Measurements from ENCODE around the gene ST6GAL1. TPM values are rescaled to one million over a fixed set of nuclear protein-coding genes. Genes with fewer than 3 reads are reported as not detected.

Gene ST6GAL1
- total RNA-seq, 4 donors from 2014 or later = 11.1 to 29.8 (median 18.6) TPM

- H3K27ac ChIP-seq = no peak overlapping the region
Observed at GRCh38 chr3:187107989-187108388, 177.7 kb downstream of the ST6GAL1 start.

GRCh38 chr3:187110156-187110555 lies 179.8 kb downstream of the ST6GAL1 start:
- H3K4me3 ChIP-seq = no peak overlapping the region
- intact Hi-C loops (cut with DNase I; ENCODE audit: low total_unique reads) (no loop called here), in situ Hi-C loops (cut with MboI; ENCODE audit: low sequenced_read_pairs in 4 of 4) (no loop called here)
- no peak for DNase-seq
- no peaks in the 10 kb centered on the region for H3K36me3 ChIP-seq
- H3K27ac ChIP-seq = no peak overlapping the region
- no peaks in the 10 kb centered on the region for H3K4me1 ChIP-seq
- TF ChIP-seq CTCF (IDR thresholded peaks at IDR 0.05 in 4 of 5, conservative IDR thresholded peaks at IDR 0.05 in 1 of 5) (no peak), POLR2A (IDR thresholded peaks at IDR 0.05) (no peak)
- no peaks in the 10 kb centered on the region for H3K9me3 ChIP-seq
- H3K27me3 ChIP-seq = no peaks in the 10 kb centered on the region
- ATAC-seq = no peak

More at GRCh38 chr3:187107989-187108388, 177.7 kb downstream of the ST6GAL1 start:
- no peaks in the 10 kb centered on the region for H3K4me1 ChIP-seq
- no peaks in the 10 kb centered on the region for H3K9me3 ChIP-seq
- ATAC-seq (no peak), DNase-seq (no peak)
- intact Hi-C loops (cut with DNase I; ENCODE audit: low total_unique reads) (no loop called here), in situ Hi-C loops (cut with MboI; ENCODE audit: low sequenced_read_pairs in 4 of 4) (no loop called here)
- no peaks in the 10 kb centered on the region for H3K27me3 ChIP-seq
- no peaks in the 10 kb centered on the region for H3K36me3 ChIP-seq
- TF ChIP-seq POLR2A (IDR thresholded peaks at IDR 0.05) (no peak), CTCF (IDR thresholded peaks at IDR 0.05 in 4 of 5, conservative IDR thresholded peaks at IDR 0.05 in 1 of 5) (no peak)
- no peak overlapping the region for H3K4me3 ChIP-seq

- no peaks in the 10 kb centered on the region for H3K36me3 ChIP-seq
- no peak overlapping the region for H3K27ac ChIP-seq
- H3K4me1 ChIP-seq = no peaks in the 10 kb centered on the region
- in situ Hi-C loops (cut with MboI; ENCODE audit: low sequenced_read_pairs in 4 of 4) = no loop called here
- no peaks in the 10 kb centered on the region for H3K9me3 ChIP-seq
- no peak for TF ChIP-seq POLR2A (IDR thresholded peaks at IDR 0.05)
- peak in 4 of 5 experiments; percentile 10 to 44 (median 20) for TF ChIP-seq CTCF (IDR thresholded peaks at IDR 0.05 in 4 of 5, conservative IDR thresholded peaks at IDR 0.05 in 1 of 5)
- no peak for DNase-seq
- ATAC-seq = no peak
- intact Hi-C loops (cut with DNase I; ENCODE audit: low total_unique reads) = no loop called here
- no peaks in the 10 kb centered on the region for H3K27me3 ChIP-seq
- no peak overlapping the region for H3K4me3 ChIP-seq
Observed at GRCh38 chr3:187112934-187113793, 182.8 kb downstream of the ST6GAL1 start.

GRCh38 chr3:187114511-187114910 lies 184.2 kb downstream of the ST6GAL1 start:
- H3K4me3 ChIP-seq = no peak overlapping the region
- no peak for TF ChIP-seq POLR2A (IDR thresholded peaks at IDR 0.05)
- TF ChIP-seq CTCF (IDR thresholded peaks at IDR 0.05 in 4 of 5, conservative IDR thresholded peaks at IDR 0.05 in 1 of 5) = no peak
- H3K4me1 ChIP-seq = no peaks in the 10 kb centered on the region
- ATAC-seq (no peak), DNase-seq (no peak)
- intact Hi-C loops (cut with DNase I; ENCODE audit: low total_unique reads) = no loop called here
- in situ Hi-C loops (cut with MboI; ENCODE audit: low sequenced_read_pairs in 4 of 4) = no loop called here
- no peak overlapping the region for H3K27ac ChIP-seq
- H3K36me3 ChIP-seq = no peaks in the 10 kb centered on the region
- H3K9me3 ChIP-seq = no peaks in the 10 kb centered on the region
- H3K27me3 ChIP-seq = no peaks in the 10 kb centered on the region

Data from gastrocnemius medialis (tissue), 4 donors.